GM10266 (cell line): ENCODE results near the gene ZAP70.
A peak's percentile ranks its signal among the peaks of the same experiment; 100 is the strongest.

Experiments used
- DNase-seq: peaks from one replicate; pipeline ENCODE4 v3.0.0; 2012; ENCODE audit errors: extremely low spot score
- TF ChIP-seq, protein P1 (sequence below): IDR thresholded peaks from 2 replicates; pipeline ENCODE4 v1.5.1; 2012; ENCODE audit warnings: mild to moderate bottlenecking, low read depth; ENCODE audit not compliant: control insufficient read depth, insufficient read depth; ENCODE audit errors: missing control alignments

The ZAP70 gene

DNA sequence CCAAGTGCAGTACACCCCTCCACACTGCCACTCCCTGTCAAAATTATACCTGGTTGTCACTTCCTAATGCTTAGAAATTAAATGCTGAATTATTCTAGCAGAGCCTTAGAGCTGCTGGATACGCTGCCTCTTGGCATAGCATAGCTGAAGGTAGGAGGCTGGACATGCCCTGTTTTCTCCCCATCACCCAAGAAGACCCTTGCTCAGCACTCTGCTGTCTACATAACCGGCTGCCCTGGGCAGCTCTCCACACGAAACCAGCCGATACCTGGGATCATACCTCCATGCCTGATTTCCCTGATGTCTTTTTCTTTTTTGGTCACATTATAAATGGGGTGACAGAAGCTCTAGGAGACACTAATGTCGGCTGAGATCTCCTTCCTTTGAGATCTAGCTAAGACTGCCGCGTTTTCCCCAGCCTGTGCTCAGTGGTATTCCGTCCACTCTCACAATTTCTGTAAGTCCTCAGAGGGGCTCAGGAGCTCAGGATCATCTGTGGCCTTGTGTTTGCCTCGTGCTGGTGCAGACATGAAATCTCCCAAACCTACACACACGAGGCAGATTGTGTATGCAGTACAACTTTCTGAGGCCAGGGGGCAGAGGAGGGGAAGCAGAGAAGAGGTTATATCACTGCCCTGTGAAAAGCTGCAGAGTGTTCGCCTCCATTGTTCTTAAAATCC, 13.5 kb upstream of the ZAP70 start:
- TF ChIP-seq, protein P1, sequence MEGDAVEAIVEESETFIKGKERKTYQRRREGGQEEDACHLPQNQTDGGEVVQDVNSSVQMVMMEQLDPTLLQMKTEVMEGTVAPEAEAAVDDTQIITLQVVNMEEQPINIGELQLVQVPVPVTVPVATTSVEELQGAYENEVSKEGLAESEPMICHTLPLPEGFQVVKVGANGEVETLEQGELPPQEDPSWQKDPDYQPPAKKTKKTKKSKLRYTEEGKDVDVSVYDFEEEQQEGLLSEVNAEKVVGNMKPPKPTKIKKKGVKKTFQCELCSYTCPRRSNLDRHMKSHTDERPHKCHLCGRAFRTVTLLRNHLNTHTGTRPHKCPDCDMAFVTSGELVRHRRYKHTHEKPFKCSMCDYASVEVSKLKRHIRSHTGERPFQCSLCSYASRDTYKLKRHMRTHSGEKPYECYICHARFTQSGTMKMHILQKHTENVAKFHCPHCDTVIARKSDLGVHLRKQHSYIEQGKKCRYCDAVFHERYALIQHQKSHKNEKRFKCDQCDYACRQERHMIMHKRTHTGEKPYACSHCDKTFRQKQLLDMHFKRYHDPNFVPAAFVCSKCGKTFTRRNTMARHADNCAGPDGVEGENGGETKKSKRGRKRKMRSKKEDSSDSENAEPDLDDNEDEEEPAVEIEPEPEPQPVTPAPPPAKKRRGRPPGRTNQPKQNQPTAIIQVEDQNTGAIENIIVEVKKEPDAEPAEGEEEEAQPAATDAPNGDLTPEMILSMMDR, result peak; percentile 73
- peak; percentile 60 for DNase-seq

DNA sequence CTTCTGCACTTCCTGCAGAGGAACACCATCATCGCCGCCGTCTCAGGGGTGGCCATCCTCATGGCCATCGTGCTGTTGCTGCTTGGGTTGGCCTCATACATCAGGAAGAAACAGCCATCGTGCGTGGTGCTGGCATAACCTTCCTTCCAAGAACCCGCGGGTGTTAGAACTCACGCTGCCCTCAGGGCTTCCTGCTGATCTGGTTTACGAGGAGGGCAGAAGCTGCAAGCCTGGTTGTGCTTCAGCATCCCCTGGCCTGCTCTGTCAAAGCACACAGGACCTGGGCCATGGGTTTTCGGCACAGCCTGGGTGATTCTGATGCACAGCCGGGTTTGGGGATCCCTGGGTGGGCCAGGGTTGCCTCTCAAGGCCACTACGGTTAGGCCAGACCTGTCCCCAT, 12.2 kb upstream of the ZAP70 start:
- TF ChIP-seq, protein P1, result no peak

DNA sequence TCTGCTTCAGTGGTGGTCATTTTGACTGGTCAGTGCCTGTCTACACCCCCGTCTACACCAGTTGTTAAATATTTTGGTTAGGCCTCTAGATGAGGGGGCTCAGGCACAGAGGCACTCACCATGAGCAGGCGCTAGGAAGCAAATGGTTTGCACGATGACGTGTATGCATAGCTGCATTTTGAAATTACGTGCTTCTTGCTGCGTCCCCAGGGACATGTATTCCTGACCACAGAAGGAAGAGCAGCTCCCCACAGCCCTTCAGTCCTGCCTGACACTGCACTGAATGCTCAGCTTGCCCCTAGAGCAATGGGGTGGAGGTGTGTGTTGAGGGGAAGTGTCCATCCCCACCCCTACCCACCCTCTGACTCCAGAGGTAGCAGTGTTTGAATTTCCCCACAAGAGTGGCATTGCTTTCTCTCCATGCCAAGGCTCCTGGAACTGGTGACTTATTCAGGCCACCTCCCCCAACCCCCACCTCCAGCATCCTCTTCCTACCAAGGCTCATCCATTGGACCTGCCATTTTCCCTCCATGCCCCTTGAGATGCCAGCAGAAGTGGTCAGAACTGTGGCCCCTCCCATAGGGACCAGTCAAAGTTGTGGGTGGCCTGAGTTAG, 11.4 kb upstream of the ZAP70 start:
- TF ChIP-seq, protein P1, result no peak
- DNase-seq, result peak; percentile 3

More for the DNA sequence above, 12.2 kb upstream of the ZAP70 start:
- peak; percentile 1 for DNase-seq

DNA sequence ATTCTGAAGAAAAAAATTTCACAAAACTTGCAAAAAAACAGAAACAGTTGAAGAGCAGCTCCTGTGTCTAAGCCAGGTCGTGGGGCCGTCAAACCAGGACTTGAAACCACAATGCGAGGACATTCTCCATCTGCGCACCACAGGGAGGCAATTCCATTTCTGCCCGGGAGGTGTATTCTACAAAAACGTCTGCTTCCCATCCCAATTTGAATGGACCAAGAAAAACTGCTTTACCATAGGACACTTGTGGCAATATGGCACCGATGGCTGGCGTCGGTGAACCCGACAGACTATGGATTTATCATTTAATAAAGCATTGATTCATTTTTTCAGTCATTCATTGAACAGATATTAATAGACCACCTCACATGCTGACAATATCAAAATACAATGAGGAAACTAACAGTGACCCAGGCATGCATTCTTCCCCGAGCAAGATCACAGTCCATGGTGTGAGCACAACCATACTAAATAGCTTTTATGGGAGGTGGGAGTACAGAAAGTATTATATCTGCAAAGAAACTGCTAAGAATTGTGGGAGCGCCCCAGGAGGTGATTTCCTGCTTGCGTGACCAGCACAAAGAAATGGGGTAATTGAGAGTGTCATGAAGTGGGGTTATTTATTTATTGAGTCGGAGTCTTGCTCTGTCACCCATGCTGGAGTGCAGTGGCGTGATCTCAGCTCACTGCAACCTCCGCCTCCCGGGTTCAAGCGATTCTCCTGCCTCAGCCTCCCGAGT, 10.5 kb upstream of the ZAP70 start:
- DNase-seq, result peak; percentile 0
- TF ChIP-seq, protein P1, result no peak

DNA sequence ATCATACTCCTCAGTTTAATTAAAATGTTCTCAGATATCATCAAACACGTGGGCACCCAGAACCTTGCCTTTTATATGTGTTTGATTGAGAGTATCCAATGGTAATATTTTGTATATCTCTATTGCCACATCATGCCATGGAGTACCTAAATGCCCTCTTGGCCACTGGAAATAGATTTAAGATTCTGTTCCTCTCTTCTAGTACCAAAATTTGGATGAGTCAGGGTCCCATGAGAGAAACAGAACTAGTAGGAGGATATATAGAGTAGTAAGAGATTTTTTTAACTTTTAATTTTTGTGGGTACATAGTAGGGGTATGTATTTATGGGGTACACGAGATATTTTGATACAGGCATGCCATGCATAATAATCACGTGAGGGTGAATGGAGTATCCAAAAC, 9.6 kb upstream of the ZAP70 start:
- DNase-seq, result no peak
- TF ChIP-seq, protein P1, result no peak

DNA sequence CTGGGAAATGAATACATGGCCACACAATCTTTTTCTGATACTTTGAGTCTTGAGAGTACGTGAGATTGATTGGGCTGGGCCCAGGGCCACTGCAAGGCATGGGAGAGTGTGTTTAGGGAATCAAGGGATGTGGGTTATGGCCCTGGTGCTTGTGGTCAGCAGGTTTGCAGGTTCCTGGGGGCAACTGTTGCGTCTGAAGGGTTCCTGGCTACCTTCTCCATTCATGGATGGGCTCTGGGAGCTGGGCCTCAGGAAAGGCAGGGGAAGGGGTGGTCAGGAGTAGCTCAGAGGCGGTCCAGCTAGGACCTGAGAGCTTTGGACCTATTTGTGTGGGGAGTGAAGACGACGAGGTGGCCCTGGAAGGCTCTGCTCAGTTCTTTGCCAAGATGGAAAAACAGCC, 8.4 kb upstream of the ZAP70 start:
- TF ChIP-seq, protein P1, result no peak
- DNase-seq, result peak; percentile 1

DNA sequence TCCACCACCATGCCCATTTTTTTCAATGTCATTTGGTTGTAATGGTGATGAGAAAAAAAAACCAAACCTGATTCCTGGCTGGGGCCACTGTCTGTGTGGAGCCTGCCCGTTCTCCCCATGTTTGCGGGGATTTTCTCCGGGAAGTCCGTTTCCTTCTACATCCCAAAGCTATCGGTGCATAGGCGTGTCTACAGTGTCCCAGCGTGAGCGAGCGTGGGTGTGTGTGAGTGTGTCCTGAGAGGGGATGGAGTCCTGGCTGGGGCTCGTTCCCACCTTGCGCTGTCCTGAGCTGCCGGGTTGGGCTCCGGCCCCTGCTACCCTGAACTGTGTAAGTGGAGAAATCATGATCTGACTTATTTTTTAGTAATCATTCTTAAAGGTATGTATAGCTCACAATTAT, 7.3 kb upstream of the ZAP70 start:
- DNase-seq, result no peak
- TF ChIP-seq, protein P1, result no peak
